ENCODE measurements around the gene CHPT1. TPM values are rescaled to one million over a fixed set of nuclear protein-coding genes. Genes with fewer than 3 reads are reported as not detected.

Gene CHPT1
- polyA plus RNA-seq, 1 of the 3 experiments (the other 2 are of a cell fraction) = 12.0 TPM

DNA sequence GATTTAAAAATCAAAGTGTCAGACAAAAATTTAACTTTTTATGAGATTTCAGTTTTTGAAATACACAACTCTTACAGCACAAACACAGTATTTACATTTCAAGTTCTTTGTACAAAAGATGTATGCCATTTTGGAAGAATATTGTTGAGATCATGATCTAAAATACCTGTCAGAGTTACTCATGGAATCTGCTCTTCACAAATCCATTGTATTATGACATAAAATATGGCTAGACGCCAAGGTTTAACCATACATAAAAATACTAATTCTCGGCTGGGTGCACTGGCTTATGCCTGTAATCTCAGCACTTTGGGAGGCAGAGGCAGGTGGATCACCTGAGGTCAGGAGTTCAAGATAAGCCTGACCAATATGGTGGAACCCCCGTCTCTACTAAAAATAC, 48.0 kb downstream of the CHPT1 start (continued):
- no peak for TF ChIP-seq MAX (IDR thresholded peaks at IDR 0.05; ENCODE audit: low read depth)
- no peak for TF ChIP-seq GATA2 (CRISPR knock-in tag; IDR thresholded peaks at IDR 0.05)
- no peak for TF ChIP-seq POLR2AphosphoS5 (IDR thresholded peaks at IDR 0.05; ENCODE audit: low read depth, low read length)
- no peak for TF ChIP-seq RCOR1 (IDR thresholded peaks at IDR 0.05; ENCODE audit: low read length)
- TF ChIP-seq SIN3A (IDR thresholded peaks at IDR 0.05; ENCODE audit: borderline replicate concordance, low read depth, low read length) = no peak

DNA sequence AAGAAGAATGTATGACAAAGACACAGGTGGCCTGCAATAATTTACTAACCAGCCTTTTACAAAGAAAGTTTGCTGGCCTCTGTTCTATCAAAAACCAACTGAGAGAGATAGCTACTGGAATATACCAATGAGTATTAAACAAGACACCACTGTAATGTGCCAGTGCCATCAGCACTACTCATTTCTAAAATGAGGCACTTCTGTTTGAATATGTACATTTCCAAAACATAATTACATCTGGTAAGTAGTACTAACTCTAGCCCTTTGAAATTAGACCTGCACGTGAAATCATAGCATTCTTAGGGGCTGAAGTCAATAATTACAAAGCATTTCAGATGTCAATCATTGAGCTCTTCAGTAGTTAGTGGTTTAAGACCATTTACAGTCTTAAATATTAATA, 48.8 kb downstream of the CHPT1 start:
- Histone ChIP-seq H3K27ac (ENCODE audit: low read depth in 2 of 2, low read length in 1 of 2) (no peak overlapping the region), H3K27me3 (ENCODE audit: insufficient read depth) (no peaks in the 10 kb centered on the region), H3K4me1 (ENCODE audit: control insufficient read depth in 1 of 2, insufficient read depth in 2 of 2, low read depth in 1 of 2, low read length in 1 of 2) (peaks cover 0 to 7% of the 10 kb centered on the region in 2 experiments; a peak in 2 of 4 replicates), H3K9me3 (no peaks in the 10 kb centered on the region), H3K4me2 (no peak overlapping the region), H3F3A (replicated peaks; ENCODE audit: insufficient read depth) (no peaks in the 10 kb centered on the region), H2AFZ (ENCODE audit: low read depth) (no peak overlapping the region), H4K20me1 (ENCODE audit: insufficient read depth) (no peaks in the 10 kb centered on the region), H3K4me3 (ENCODE audit: low read depth in 2 of 2, low read length in 1 of 2) (no peak overlapping the region), H3K9me2 (no peaks in the 10 kb centered on the region), H3K9ac (no peak overlapping the region), H3K79me2 (ENCODE audit: insufficient read depth) (no peaks in the 10 kb centered on the region), H3K36me3 (replicated peaks in 1 of 2; ENCODE audit: control insufficient read depth in 1 of 2, insufficient read depth in 2 of 2, low read length in 1 of 2) (peaks cover 22 to 32% of the 10 kb centered on the region in 2 experiments)
- 95% methylated on average over 1 of the region's 1 CpG for WGBS (ENCODE audit: low lambda C conversion rate)
- POLR2A ChIA-PET = no interaction called here
- TF ChIP-seq, protein P1, sequence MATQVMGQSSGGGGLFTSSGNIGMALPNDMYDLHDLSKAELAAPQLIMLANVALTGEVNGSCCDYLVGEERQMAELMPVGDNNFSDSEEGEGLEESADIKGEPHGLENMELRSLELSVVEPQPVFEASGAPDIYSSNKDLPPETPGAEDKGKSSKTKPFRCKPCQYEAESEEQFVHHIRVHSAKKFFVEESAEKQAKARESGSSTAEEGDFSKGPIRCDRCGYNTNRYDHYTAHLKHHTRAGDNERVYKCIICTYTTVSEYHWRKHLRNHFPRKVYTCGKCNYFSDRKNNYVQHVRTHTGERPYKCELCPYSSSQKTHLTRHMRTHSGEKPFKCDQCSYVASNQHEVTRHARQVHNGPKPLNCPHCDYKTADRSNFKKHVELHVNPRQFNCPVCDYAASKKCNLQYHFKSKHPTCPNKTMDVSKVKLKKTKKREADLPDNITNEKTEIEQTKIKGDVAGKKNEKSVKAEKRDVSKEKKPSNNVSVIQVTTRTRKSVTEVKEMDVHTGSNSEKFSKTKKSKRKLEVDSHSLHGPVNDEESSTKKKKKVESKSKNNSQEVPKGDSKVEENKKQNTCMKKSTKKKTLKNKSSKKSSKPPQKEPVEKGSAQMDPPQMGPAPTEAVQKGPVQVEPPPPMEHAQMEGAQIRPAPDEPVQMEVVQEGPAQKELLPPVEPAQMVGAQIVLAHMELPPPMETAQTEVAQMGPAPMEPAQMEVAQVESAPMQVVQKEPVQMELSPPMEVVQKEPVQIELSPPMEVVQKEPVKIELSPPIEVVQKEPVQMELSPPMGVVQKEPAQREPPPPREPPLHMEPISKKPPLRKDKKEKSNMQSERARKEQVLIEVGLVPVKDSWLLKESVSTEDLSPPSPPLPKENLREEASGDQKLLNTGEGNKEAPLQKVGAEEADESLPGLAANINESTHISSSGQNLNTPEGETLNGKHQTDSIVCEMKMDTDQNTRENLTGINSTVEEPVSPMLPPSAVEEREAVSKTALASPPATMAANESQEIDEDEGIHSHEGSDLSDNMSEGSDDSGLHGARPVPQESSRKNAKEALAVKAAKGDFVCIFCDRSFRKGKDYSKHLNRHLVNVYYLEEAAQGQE (IDR thresholded peaks at IDR 0.05; ENCODE audit: low read depth, low read length) = no peak
- TF ChIP-seq EP300 (IDR thresholded peaks at IDR 0.05; ENCODE audit: borderline replicate concordance in 1 of 2, low read depth in 1 of 2, low read length in 1 of 2) (no peak), FOXM1 (IDR thresholded peaks at IDR 0.05; ENCODE audit: low read depth) (no peak), MXI1 (IDR thresholded peaks at IDR 0.05; ENCODE audit: low read depth, low read length) (no peak)
- DNase-seq = no peak
- CTCF ChIA-PET = interaction anchor here (0.8 to 3.7 kb wide), 5 partner anchors 13 to 1802 kb away, joined by 3 to 18 read pairs (median 4); no protein-coding TSS in a partner anchor

- H3K36me3 ChIP-seq (replicated peaks in 1 of 2; ENCODE audit: control insufficient read depth in 1 of 2, insufficient read depth in 2 of 2, low read length in 1 of 2) = peaks cover 25 to 34% of the 10 kb centered on the region in 2 experiments
- H4K20me1 ChIP-seq (ENCODE audit: insufficient read depth) = no peaks in the 10 kb centered on the region
Observed at GRCh38 chr12:101746661-101747060, 49.2 kb downstream of the CHPT1 start.

More at GRCh38 chr12:101746661-101747060, 49.2 kb downstream of the CHPT1 start:
- DNase-seq = no peak
- no peaks in the 10 kb centered on the region for H3K79me2 ChIP-seq (ENCODE audit: insufficient read depth)
- peaks cover 0 to 7% of the 10 kb centered on the region in 2 experiments; a peak in 2 of 4 replicates for H3K4me1 ChIP-seq (ENCODE audit: control insufficient read depth in 1 of 2, insufficient read depth in 2 of 2, low read depth in 1 of 2, low read length in 1 of 2)
- H3K9ac ChIP-seq = no peak overlapping the region
- H3K4me2 ChIP-seq = no peak overlapping the region
- H3K27ac ChIP-seq (ENCODE audit: low read depth in 2 of 2, low read length in 1 of 2) = no peak overlapping the region
- WGBS (ENCODE audit: low lambda C conversion rate) = 46% methylated on average over 1 of the region's 1 CpG
- no peaks in the 10 kb centered on the region for H3K9me2 ChIP-seq
- TF ChIP-seq RFX5 (IDR thresholded peaks at IDR 0.05; ENCODE audit: low read length) = no peak
- TF ChIP-seq FOXJ3 (CRISPR knock-in tag; IDR thresholded peaks at IDR 0.05) = no peak
- TF ChIP-seq MAX (IDR thresholded peaks at IDR 0.05; ENCODE audit: low read depth) = no peak
- TF ChIP-seq, protein P2, sequence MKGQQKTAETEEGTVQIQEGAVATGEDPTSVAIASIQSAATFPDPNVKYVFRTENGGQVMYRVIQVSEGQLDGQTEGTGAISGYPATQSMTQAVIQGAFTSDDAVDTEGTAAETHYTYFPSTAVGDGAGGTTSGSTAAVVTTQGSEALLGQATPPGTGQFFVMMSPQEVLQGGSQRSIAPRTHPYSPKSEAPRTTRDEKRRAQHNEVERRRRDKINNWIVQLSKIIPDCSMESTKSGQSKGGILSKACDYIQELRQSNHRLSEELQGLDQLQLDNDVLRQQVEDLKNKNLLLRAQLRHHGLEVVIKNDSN (IDR thresholded peaks at IDR 0.05; ENCODE audit: borderline replicate concordance, low read depth) = no peak
- TF ChIP-seq EZH2phosphoT487 (IDR thresholded peaks at IDR 0.05; ENCODE audit: borderline replicate concordance, low read depth) = no peak
- no peak for TF ChIP-seq TAF1 (IDR thresholded peaks at IDR 0.05; ENCODE audit: borderline replicate concordance, low read depth, low read length)
- TF ChIP-seq GABPA (IDR thresholded peaks at IDR 0.05; ENCODE audit: low read depth) = no peak
- TF ChIP-seq RXRA (IDR thresholded peaks at IDR 0.05; ENCODE audit: borderline replicate concordance, low read depth) = no peak
- TF ChIP-seq TCF12 (IDR thresholded peaks at IDR 0.05) = peak; percentile 7; the same call in 1 of the 2 replicates
- 0 out of 4 replicates have a peak, but pooled peaks of 1 of the 2 experiments have one; percentile 14 for TF ChIP-seq EP300 (IDR thresholded peaks at IDR 0.05; ENCODE audit: borderline replicate concordance in 1 of 2, low read depth in 1 of 2, low read length in 1 of 2)
- TF ChIP-seq ELF1 (IDR thresholded peaks at IDR 0.05) = no peak
- TF ChIP-seq MEF2A (IDR thresholded peaks at IDR 0.05; ENCODE audit: borderline replicate concordance, low read depth) = no peak
- TF ChIP-seq, protein P3, sequence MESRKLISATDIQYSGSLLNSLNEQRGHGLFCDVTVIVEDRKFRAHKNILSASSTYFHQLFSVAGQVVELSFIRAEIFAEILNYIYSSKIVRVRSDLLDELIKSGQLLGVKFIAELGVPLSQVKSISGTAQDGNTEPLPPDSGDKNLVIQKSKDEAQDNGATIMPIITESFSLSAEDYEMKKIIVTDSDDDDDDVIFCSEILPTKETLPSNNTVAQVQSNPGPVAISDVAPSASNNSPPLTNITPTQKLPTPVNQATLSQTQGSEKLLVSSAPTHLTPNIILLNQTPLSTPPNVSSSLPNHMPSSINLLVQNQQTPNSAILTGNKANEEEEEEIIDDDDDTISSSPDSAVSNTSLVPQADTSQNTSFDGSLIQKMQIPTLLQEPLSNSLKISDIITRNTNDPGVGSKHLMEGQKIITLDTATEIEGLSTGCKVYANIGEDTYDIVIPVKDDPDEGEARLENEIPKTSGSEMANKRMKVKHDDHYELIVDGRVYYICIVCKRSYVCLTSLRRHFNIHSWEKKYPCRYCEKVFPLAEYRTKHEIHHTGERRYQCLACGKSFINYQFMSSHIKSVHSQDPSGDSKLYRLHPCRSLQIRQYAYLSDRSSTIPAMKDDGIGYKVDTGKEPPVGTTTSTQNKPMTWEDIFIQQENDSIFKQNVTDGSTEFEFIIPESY (IDR thresholded peaks at IDR 0.05; ENCODE audit: borderline replicate concordance, low read depth) = no peak
- CTCF ChIA-PET = interaction anchor here (0.8 to 3.7 kb wide), 5 partner anchors 13 to 1802 kb away, joined by 3 to 18 read pairs (median 4); no protein-coding TSS in a partner anchor
- POLR2A ChIA-PET = no interaction called here
- H3K4me3 ChIP-seq (ENCODE audit: low read depth in 2 of 2, low read length in 1 of 2) = no peak overlapping the region
- no peaks in the 10 kb centered on the region for H3K9me3 ChIP-seq
- H2AFZ ChIP-seq (ENCODE audit: low read depth) = no peak overlapping the region
- no peaks in the 10 kb centered on the region for H3K27me3 ChIP-seq (ENCODE audit: insufficient read depth)
- H3F3A ChIP-seq (replicated peaks; ENCODE audit: insufficient read depth) = no peaks in the 10 kb centered on the region

Measured in SK-N-SH (cell line).